Measurements from ENCODE around the gene OXSR1. TPM values are rescaled to one million over a fixed set of nuclear protein-coding genes. Genes with fewer than 3 reads are reported as not detected.

The OXSR1 gene
- total and polyA plus RNA-seq, 10 of the 15 experiments (the other 5 are each of a cell fraction or from before 2014, with no cell fraction given), result 12.4 to 54.6 (median 35.7) TPM

DNA sequence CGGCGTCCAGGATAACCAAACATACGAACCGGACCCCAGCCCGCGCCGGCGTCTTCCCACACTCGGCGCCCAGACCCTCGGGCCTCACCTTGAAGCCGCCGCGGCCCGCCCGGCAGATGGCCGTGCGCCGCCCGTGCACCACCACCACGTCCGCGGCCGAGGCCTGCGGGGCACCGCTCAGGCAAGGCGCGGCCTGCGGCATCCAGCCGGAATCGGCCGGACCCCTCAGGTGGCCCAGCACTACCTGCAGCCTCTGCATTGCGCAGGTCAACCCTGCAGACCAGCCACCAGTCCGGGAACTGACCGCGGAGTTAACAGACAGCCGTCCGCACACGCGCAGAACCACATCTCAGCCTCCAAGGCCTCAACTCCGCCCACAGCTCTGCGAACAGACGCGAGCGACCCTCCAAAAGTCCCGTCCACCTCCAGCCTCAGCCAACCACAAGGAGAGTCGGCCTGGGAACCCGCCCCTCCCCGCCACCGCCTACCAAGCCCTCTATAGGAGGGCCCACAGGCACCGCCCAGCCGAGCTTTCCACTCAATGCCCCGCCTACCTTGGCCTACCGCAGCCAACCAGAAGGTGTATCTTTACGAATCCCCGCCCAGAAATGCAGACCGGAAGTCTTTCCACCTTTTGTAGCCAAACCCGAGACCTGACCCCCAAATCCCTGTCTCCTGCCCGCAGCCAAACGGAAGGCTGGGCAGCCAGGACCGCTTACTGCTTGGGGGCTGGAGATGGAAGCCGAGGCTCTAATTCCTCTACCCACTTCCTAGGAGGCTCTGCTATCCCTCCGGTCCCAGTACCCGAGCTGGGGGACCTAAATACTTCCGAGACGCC is 28.3 kb upstream of the OXSR1 start, which contains the start of gene ACAA1 (continued):
- TF ChIP-seq, protein P1, sequence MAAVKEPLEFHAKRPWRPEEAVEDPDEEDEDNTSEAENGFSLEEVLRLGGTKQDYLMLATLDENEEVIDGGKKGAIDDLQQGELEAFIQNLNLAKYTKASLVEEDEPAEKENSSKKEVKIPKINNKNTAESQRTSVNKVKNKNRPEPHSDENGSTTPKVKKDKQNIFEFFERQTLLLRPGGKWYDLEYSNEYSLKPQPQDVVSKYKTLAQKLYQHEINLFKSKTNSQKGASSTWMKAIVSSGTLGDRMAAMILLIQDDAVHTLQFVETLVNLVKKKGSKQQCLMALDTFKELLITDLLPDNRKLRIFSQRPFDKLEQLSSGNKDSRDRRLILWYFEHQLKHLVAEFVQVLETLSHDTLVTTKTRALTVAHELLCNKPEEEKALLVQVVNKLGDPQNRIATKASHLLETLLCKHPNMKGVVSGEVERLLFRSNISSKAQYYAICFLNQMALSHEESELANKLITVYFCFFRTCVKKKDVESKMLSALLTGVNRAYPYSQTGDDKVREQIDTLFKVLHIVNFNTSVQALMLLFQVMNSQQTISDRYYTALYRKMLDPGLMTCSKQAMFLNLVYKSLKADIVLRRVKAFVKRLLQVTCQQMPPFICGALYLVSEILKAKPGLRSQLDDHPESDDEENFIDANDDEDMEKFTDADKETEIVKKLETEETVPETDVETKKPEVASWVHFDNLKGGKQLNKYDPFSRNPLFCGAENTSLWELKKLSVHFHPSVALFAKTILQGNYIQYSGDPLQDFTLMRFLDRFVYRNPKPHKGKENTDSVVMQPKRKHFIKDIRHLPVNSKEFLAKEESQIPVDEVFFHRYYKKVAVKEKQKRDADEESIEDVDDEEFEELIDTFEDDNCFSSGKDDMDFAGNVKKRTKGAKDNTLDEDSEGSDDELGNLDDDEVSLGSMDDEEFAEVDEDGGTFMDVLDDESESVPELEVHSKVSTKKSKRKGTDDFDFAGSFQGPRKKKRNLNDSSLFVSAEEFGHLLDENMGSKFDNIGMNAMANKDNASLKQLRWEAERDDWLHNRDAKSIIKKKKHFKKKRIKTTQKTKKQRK (IDR thresholded peaks at IDR 0.05; ENCODE audit: low read depth, low read length), result no peak
- TF ChIP-seq, protein P2, sequence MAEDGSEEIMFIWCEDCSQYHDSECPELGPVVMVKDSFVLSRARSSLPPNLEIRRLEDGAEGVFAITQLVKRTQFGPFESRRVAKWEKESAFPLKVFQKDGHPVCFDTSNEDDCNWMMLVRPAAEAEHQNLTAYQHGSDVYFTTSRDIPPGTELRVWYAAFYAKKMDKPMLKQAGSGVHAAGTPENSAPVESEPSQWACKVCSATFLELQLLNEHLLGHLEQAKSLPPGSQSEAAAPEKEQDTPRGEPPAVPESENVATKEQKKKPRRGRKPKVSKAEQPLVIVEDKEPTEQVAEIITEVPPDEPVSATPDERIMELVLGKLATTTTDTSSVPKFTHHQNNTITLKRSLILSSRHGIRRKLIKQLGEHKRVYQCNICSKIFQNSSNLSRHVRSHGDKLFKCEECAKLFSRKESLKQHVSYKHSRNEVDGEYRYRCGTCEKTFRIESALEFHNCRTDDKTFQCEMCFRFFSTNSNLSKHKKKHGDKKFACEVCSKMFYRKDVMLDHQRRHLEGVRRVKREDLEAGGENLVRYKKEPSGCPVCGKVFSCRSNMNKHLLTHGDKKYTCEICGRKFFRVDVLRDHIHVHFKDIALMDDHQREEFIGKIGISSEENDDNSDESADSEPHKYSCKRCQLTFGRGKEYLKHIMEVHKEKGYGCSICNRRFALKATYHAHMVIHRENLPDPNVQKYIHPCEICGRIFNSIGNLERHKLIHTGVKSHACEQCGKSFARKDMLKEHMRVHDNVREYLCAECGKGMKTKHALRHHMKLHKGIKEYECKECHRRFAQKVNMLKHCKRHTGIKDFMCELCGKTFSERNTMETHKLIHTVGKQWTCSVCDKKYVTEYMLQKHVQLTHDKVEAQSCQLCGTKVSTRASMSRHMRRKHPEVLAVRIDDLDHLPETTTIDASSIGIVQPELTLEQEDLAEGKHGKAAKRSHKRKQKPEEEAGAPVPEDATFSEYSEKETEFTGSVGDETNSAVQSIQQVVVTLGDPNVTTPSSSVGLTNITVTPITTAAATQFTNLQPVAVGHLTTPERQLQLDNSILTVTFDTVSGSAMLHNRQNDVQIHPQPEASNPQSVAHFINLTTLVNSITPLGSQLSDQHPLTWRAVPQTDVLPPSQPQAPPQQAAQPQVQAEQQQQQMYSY (CRISPR knock-in tag; IDR thresholded peaks at IDR 0.05), result no peak
- TF ChIP-seq SPI1 (IDR thresholded peaks at IDR 0.05; ENCODE audit: borderline replicate concordance, insufficient read depth, low read depth, low read length) (no peak), BCL11A (IDR thresholded peaks at IDR 0.05; ENCODE audit: low read depth, low read length) (no peak), SMAD1 (IDR thresholded peaks at IDR 0.05; ENCODE audit: low read depth, partially characterized antibody) (peak; percentile 52), HDAC6 (IDR thresholded peaks at IDR 0.05; ENCODE audit: unreplicated experiment) (no peak), TBL1XR1 (IDR thresholded peaks at IDR 0.05; ENCODE audit: low read depth, low read length) (no peak), SP1 (IDR thresholded peaks at IDR 0.05; ENCODE audit: low read depth, low read length) (peak; percentile 70), RELA (IDR thresholded peaks at IDR 0.05; ENCODE audit: borderline replicate concordance, partially characterized antibody) (peak; percentile 25), POLR2A (IDR thresholded peaks at IDR 0.05; ENCODE audit: low read depth, low read length) (peak; percentile 89), NR2F1 (conservative IDR thresholded peaks at IDR 0.05) (peak; percentile 20; the same call in 1 of the 2 replicates), MXI1 (IDR thresholded peaks at IDR 0.05; ENCODE audit: low read depth, low read length) (peak; percentile 60), NBN (IDR thresholded peaks at IDR 0.05) (no peak)
- TF ChIP-seq, protein P3, sequence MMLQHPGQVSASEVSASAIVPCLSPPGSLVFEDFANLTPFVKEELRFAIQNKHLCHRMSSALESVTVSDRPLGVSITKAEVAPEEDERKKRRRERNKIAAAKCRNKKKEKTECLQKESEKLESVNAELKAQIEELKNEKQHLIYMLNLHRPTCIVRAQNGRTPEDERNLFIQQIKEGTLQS (IDR thresholded peaks at IDR 0.05; ENCODE audit: borderline replicate concordance, extremely low read depth, low read depth, low read length), result no peak
- TF ChIP-seq, protein P4, sequence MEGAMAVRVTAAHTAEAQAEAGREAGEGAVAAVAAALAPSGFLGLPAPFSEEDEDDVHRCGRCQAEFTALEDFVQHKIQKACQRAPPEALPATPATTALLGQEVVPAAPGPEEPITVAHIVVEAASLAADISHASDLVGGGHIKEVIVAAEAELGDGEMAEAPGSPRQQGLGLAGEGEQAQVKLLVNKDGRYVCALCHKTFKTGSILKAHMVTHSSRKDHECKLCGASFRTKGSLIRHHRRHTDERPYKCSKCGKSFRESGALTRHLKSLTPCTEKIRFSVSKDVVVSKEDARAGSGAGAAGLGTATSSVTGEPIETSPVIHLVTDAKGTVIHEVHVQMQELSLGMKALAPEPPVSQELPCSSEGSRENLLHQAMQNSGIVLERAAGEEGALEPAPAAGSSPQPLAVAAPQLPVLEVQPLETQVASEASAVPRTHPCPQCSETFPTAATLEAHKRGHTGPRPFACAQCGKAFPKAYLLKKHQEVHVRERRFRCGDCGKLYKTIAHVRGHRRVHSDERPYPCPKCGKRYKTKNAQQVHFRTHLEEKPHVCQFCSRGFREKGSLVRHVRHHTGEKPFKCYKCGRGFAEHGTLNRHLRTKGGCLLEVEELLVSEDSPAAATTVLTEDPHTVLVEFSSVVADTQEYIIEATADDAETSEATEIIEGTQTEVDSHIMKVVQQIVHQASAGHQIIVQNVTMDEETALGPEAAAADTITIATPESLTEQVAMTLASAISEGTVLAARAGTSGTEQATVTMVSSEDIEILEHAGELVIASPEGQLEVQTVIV (IDR thresholded peaks at IDR 0.05; ENCODE audit: borderline replicate concordance, partially characterized antibody), result no peak
- TF ChIP-seq, protein P5, sequence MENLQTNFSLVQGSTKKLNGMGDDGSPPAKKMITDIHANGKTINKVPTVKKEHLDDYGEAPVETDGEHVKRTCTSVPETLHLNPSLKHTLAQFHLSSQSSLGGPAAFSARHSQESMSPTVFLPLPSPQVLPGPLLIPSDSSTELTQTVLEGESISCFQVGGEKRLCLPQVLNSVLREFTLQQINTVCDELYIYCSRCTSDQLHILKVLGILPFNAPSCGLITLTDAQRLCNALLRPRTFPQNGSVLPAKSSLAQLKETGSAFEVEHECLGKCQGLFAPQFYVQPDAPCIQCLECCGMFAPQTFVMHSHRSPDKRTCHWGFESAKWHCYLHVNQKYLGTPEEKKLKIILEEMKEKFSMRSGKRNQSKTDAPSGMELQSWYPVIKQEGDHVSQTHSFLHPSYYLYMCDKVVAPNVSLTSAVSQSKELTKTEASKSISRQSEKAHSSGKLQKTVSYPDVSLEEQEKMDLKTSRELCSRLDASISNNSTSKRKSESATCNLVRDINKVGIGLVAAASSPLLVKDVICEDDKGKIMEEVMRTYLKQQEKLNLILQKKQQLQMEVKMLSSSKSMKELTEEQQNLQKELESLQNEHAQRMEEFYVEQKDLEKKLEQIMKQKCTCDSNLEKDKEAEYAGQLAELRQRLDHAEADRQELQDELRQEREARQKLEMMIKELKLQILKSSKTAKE (IDR thresholded peaks at IDR 0.05; ENCODE audit: low read depth, poor library complexity, severe bottlenecking), result no peak

Data from GM12878 (cell line).